ENCODE results near the gene KIF3A.

The KIF3A gene

GRCh38 chr5:132770476-132771159 lies 33.3 kb upstream of the KIF3A start:
- WGBS, 2 experiments (ENCODE audit: insufficient coverage in 2 of 2) = 77 to 97% methylated on average over 3 to 7 of the region's 8 CpGs
- H3K27ac ChIP-seq (ENCODE audit: low read depth, low read length, severe bottlenecking) = peak overlapping the region; percentile 93
- no peak overlapping the region for H3K4me3 ChIP-seq (ENCODE audit: extremely low read depth, insufficient read depth, low read length, poor library complexity, severe bottlenecking)
- no peaks in the 10 kb centered on the region for H3K9me3 ChIP-seq (ENCODE audit: control insufficient read depth, low read length)
- H3K36me3 ChIP-seq (ENCODE audit: control insufficient read depth, insufficient read depth, low read length) = peaks cover 2% of the 10 kb centered on the region
- peaks cover 25% of the 10 kb centered on the region for H3K4me1 ChIP-seq (ENCODE audit: control insufficient read depth, insufficient read depth, low read length, poor library complexity, severe bottlenecking)

GRCh38 chr5:132768485-132768868 lies 31.1 kb upstream of the KIF3A start:
- no peak overlapping the region for H3K27ac ChIP-seq (ENCODE audit: low read depth, low read length, severe bottlenecking)
- no peaks in the 10 kb centered on the region for H3K9me3 ChIP-seq (ENCODE audit: control insufficient read depth, low read length)
- peaks cover 22% of the 10 kb centered on the region for H3K4me1 ChIP-seq (ENCODE audit: control insufficient read depth, insufficient read depth, low read length, poor library complexity, severe bottlenecking)
- 92 to 96% methylated on average over 3 of the region's 3 CpGs for WGBS, 2 experiments (ENCODE audit: insufficient coverage in 2 of 2)
- H3K36me3 ChIP-seq (ENCODE audit: control insufficient read depth, insufficient read depth, low read length) = peaks cover 20% of the 10 kb centered on the region
- H3K4me3 ChIP-seq (ENCODE audit: extremely low read depth, insufficient read depth, low read length, poor library complexity, severe bottlenecking) = no peak overlapping the region

GRCh38 chr5:132767150-132767549 lies 29.8 kb upstream of the KIF3A start:
- Histone ChIP-seq H3K4me3 (ENCODE audit: extremely low read depth, insufficient read depth, low read length, poor library complexity, severe bottlenecking) (no peak overlapping the region), H3K4me1 (ENCODE audit: control insufficient read depth, insufficient read depth, low read length, poor library complexity, severe bottlenecking) (peaks cover 18% of the 10 kb centered on the region), H3K9me3 (ENCODE audit: control insufficient read depth, low read length) (no peaks in the 10 kb centered on the region), H3K36me3 (ENCODE audit: control insufficient read depth, insufficient read depth, low read length) (peaks cover 33% of the 10 kb centered on the region), H3K27ac (ENCODE audit: low read depth, low read length, severe bottlenecking) (no peak overlapping the region)
- WGBS, 2 experiments (ENCODE audit: insufficient coverage in 2 of 2) = 100% methylated on average over 2 of the region's 2 CpGs

GRCh38 chr5:132766806-132767055 lies 29.4 kb upstream of the KIF3A start:
- 92% methylated on average over 1 of the region's 1 CpG; no CpG with 5 or more reads in 1 of the 2 experiments for WGBS, 2 experiments (ENCODE audit: insufficient coverage in 2 of 2)
- peaks cover 36% of the 10 kb centered on the region for H3K36me3 ChIP-seq (ENCODE audit: control insufficient read depth, insufficient read depth, low read length)
- H3K27ac ChIP-seq (ENCODE audit: low read depth, low read length, severe bottlenecking) = no peak overlapping the region
- H3K4me3 ChIP-seq (ENCODE audit: extremely low read depth, insufficient read depth, low read length, poor library complexity, severe bottlenecking) = no peak overlapping the region
- no peaks in the 10 kb centered on the region for H3K9me3 ChIP-seq (ENCODE audit: control insufficient read depth, low read length)
- peaks cover 13% of the 10 kb centered on the region for H3K4me1 ChIP-seq (ENCODE audit: control insufficient read depth, insufficient read depth, low read length, poor library complexity, severe bottlenecking)

GRCh38 chr5:132766020-132766805 lies 28.9 kb upstream of the KIF3A start:
- Histone ChIP-seq H3K27ac (ENCODE audit: low read depth, low read length, severe bottlenecking) (no peak overlapping the region), H3K36me3 (ENCODE audit: control insufficient read depth, insufficient read depth, low read length) (peaks cover 41% of the 10 kb centered on the region), H3K4me3 (ENCODE audit: extremely low read depth, insufficient read depth, low read length, poor library complexity, severe bottlenecking) (no peak overlapping the region), H3K4me1 (ENCODE audit: control insufficient read depth, insufficient read depth, low read length, poor library complexity, severe bottlenecking) (peaks cover 10% of the 10 kb centered on the region), H3K9me3 (ENCODE audit: control insufficient read depth, low read length) (no peaks in the 10 kb centered on the region)
- 88 to 96% methylated on average over 9 to 14 of the region's 14 CpGs for WGBS, 2 experiments (ENCODE audit: insufficient coverage in 2 of 2)

GRCh38 chr5:132765311-132766019 lies 28.1 kb upstream of the KIF3A start:
- Histone ChIP-seq H3K36me3 (ENCODE audit: control insufficient read depth, insufficient read depth, low read length) (peaks cover 46% of the 10 kb centered on the region), H3K4me1 (ENCODE audit: control insufficient read depth, insufficient read depth, low read length, poor library complexity, severe bottlenecking) (peaks cover 3% of the 10 kb centered on the region), H3K27ac (ENCODE audit: low read depth, low read length, severe bottlenecking) (no peak overlapping the region), H3K9me3 (ENCODE audit: control insufficient read depth, low read length) (no peaks in the 10 kb centered on the region), H3K4me3 (ENCODE audit: extremely low read depth, insufficient read depth, low read length, poor library complexity, severe bottlenecking) (no peak overlapping the region)
- WGBS, 2 experiments (ENCODE audit: insufficient coverage in 2 of 2) = 89 to 96% methylated on average over 10 to 11 of the region's 12 CpGs

GRCh38 chr5:132764671-132765238 lies 27.4 kb upstream of the KIF3A start:
- Histone ChIP-seq H3K4me1 (ENCODE audit: control insufficient read depth, insufficient read depth, low read length, poor library complexity, severe bottlenecking) (peaks cover 3% of the 10 kb centered on the region), H3K9me3 (ENCODE audit: control insufficient read depth, low read length) (no peaks in the 10 kb centered on the region), H3K27ac (ENCODE audit: low read depth, low read length, severe bottlenecking) (no peak overlapping the region), H3K36me3 (ENCODE audit: control insufficient read depth, insufficient read depth, low read length) (peaks cover 53% of the 10 kb centered on the region), H3K4me3 (ENCODE audit: extremely low read depth, insufficient read depth, low read length, poor library complexity, severe bottlenecking) (no peak overlapping the region)
- WGBS, 2 experiments (ENCODE audit: insufficient coverage in 2 of 2) = 95 to 97% methylated on average over 3 to 4 of the region's 7 CpGs

- peaks cover 59% of the 10 kb centered on the region for H3K36me3 ChIP-seq (ENCODE audit: control insufficient read depth, insufficient read depth, low read length)
- WGBS, 2 experiments (ENCODE audit: insufficient coverage in 2 of 2) = 92 to 95% methylated on average over 8 to 9 of the region's 10 CpGs
- H3K9me3 ChIP-seq (ENCODE audit: control insufficient read depth, low read length) = no peaks in the 10 kb centered on the region
- H3K4me1 ChIP-seq (ENCODE audit: control insufficient read depth, insufficient read depth, low read length, poor library complexity, severe bottlenecking) = peaks cover 3% of the 10 kb centered on the region
- no peak overlapping the region for H3K27ac ChIP-seq (ENCODE audit: low read depth, low read length, severe bottlenecking)
- H3K4me3 ChIP-seq (ENCODE audit: extremely low read depth, insufficient read depth, low read length, poor library complexity, severe bottlenecking) = no peak overlapping the region
Observed at GRCh38 chr5:132764051-132764450, 26.7 kb upstream of the KIF3A start.

- H3K27ac ChIP-seq (ENCODE audit: low read depth, low read length, severe bottlenecking) = no peak overlapping the region
- no peaks in the 10 kb centered on the region for H3K9me3 ChIP-seq (ENCODE audit: control insufficient read depth, low read length)
- H3K4me1 ChIP-seq (ENCODE audit: control insufficient read depth, insufficient read depth, low read length, poor library complexity, severe bottlenecking) = peaks cover 3% of the 10 kb centered on the region
- no peak overlapping the region for H3K4me3 ChIP-seq (ENCODE audit: extremely low read depth, insufficient read depth, low read length, poor library complexity, severe bottlenecking)
- peaks cover 66% of the 10 kb centered on the region for H3K36me3 ChIP-seq (ENCODE audit: control insufficient read depth, insufficient read depth, low read length)
- WGBS, 2 experiments (ENCODE audit: insufficient coverage in 2 of 2) = 95 to 96% methylated on average over 16 to 17 of the region's 17 CpGs
Observed at GRCh38 chr5:132763181-132764036, 26.1 kb upstream of the KIF3A start.
